ENCODE measurements around the gene SIK3. TPM values are rescaled to one million over a fixed set of nuclear protein-coding genes. Genes with fewer than 3 reads are reported as not detected.

Gene SIK3
- total RNA-seq, 1 donor from 2014 or later = 38.4 TPM

GRCh38 chr11:116876656-116877055, 221.6 kb downstream of the SIK3 start:
- Mint-ChIP-seq H3K36me3 (ENCODE audit: low read depth) (peaks cover 37% of the 10 kb centered on the region), H3K4me1 (peaks cover 6% of the 10 kb centered on the region), H3K27ac (no peak overlapping the region), H3K27me3 (no peaks in the 10 kb centered on the region), H3K9me3 (no peaks in the 10 kb centered on the region), H3K4me3 (no peak overlapping the region)
- intact Hi-C loops (cut with micrococcal nuclease) = no loop called here
- DNase-seq = no peak

DNA sequence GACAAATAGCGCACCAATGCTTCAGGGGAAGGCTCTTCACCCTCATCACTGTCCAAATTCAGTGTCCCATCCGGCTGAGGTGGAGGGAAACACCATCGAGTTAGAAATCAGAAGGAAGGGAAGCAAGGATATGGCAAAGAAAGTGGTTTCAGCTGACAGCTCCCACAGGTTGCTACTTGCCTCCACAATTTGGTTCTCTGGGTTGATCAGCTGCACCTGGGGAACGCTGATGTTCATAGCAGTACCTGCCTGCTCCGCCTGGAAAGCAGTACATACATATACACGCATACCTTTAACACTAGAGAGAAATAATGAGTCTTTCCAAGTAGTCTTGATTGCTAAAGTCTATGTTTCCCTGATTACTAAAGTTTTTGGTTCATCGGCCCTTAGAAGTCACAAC, 223.0 kb downstream of the SIK3 start:
- Mint-ChIP-seq H3K27me3 (no peaks in the 10 kb centered on the region), H3K27ac (no peak overlapping the region), H3K4me3 (no peak overlapping the region), H3K4me1 (peaks cover 11% of the 10 kb centered on the region), H3K9me3 (no peaks in the 10 kb centered on the region), H3K36me3 (ENCODE audit: low read depth) (peaks cover 46% of the 10 kb centered on the region)
- DNase-seq = no peak
- intact Hi-C loops (cut with micrococcal nuclease) = no loop called here

DNA sequence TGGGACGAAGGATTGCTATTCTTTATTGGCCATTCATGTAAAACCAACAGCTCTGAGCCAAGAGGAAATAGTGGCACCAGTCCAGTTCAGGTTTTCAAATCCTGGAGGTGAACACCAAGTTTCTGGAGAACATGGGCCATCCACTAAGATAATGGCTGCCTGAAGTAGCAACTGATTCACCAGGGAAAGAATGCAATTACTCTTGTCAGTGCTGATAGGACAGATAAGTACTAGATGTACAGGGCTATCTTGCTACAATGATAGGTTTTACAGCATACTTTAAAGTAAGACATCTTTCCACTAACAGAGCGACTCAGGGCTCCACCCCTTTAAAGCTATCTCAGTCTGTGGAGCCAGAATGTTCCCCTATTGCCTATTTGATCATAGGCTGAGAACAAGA, 224.0 kb downstream of the SIK3 start:
- DNase-seq = no peak
- H3K4me1 Mint-ChIP-seq = peaks cover 14% of the 10 kb centered on the region
- H3K27ac Mint-ChIP-seq = no peak overlapping the region
- no peaks in the 10 kb centered on the region for H3K9me3 Mint-ChIP-seq
- H3K27me3 Mint-ChIP-seq = no peaks in the 10 kb centered on the region
- peaks cover 53% of the 10 kb centered on the region for H3K36me3 Mint-ChIP-seq (ENCODE audit: low read depth)
- intact Hi-C loops (cut with micrococcal nuclease) = no loop called here
- no peak overlapping the region for H3K4me3 Mint-ChIP-seq

DNA sequence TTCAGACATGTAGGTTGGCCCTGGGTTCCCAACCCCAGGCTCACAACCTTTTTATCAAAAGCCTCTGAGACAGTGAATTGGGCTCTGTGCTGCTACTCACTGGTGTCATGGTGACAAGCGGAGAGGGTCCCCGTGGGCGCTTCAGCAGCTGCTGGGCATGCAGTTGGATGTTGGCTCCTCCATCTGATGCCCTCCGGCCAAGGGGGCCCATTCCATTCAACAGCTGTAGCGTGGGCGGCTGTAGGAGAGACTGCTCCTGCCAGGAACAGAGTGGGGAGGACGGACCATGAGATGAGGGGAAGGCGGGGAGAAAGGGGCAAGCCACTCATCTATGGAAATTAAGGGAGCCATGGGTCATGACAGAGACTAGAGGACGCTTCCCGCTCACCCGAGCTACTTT, 224.8 kb downstream of the SIK3 start:
- no peaks in the 10 kb centered on the region for H3K9me3 Mint-ChIP-seq
- no peak for DNase-seq
- H3K4me3 Mint-ChIP-seq = no peak overlapping the region
- no peak overlapping the region for H3K27ac Mint-ChIP-seq
- no peaks in the 10 kb centered on the region for H3K27me3 Mint-ChIP-seq
- intact Hi-C loops (cut with micrococcal nuclease) = no loop called here
- peaks cover 14% of the 10 kb centered on the region for H3K4me1 Mint-ChIP-seq
- H3K36me3 Mint-ChIP-seq (ENCODE audit: low read depth) = peaks cover 57% of the 10 kb centered on the region

DNA sequence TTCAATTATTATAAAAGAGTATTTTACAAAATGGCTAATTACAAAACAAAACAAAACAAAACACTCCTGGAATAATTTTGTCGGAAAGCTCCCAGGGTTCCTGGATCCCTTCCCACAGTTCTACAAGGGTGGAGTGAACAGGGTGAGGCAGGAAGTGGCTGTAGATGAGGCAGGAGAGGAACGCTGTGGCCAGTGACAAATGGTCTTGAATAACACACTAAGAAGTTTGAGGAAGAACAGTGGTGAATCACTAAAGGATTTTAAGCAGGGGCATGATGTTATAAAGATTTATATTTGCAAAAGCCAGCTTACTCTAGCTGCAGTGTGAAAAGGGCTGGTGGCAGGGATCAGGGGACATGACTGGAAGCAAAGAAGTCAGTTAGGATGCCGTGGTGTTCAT, 227.0 kb downstream of the SIK3 start:
- intact Hi-C loops (cut with micrococcal nuclease) = no loop called here
- Mint-ChIP-seq H3K27me3 (no peaks in the 10 kb centered on the region), H3K4me1 (peaks cover 14% of the 10 kb centered on the region)

GRCh38 chr11:116870054-116870453, 228.2 kb downstream of the SIK3 start:
- H3K36me3 Mint-ChIP-seq (ENCODE audit: low read depth) = peaks cover 73% of the 10 kb centered on the region
- intact Hi-C loops (cut with micrococcal nuclease) = no loop called here
- no peak overlapping the region for H3K4me3 Mint-ChIP-seq
- H3K27ac Mint-ChIP-seq = peak overlapping the region; percentile 39
- H3K27me3 Mint-ChIP-seq = no peaks in the 10 kb centered on the region
- H3K4me1 Mint-ChIP-seq = peaks cover 14% of the 10 kb centered on the region
- DNase-seq = no peak
- H3K9me3 Mint-ChIP-seq = no peaks in the 10 kb centered on the region

More for the DNA sequence above, 227.0 kb downstream of the SIK3 start:
- Mint-ChIP-seq H3K4me3 (no peak overlapping the region), H3K27ac (no peak overlapping the region), H3K9me3 (no peaks in the 10 kb centered on the region), H3K36me3 (ENCODE audit: low read depth) (peaks cover 74% of the 10 kb centered on the region)
- no peak for DNase-seq

DNA sequence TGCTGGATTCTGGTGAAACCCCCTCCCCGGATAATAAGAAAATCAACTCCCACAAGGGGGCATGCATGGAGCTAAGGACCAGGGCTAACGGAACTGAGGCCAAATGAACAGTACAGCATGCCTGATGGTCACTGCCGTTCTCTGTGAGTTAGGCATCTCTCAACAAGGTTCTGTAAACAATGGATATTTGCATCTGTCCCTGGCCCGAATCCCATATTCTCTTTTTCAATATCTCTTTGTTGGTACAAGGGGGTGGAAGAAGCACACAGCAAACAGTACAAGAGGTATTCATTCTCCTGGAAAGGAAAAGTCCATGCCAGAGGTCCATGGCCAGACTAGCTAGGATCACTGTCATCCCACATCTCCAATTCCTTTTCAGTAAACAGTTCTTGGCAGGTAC, 228.6 kb downstream of the SIK3 start:
- Mint-ChIP-seq H3K27me3 (no peaks in the 10 kb centered on the region), H3K4me1 (peaks cover 14% of the 10 kb centered on the region), H3K36me3 (ENCODE audit: low read depth) (peaks cover 72% of the 10 kb centered on the region), H3K9me3 (no peaks in the 10 kb centered on the region), H3K4me3 (no peak overlapping the region), H3K27ac (no peak overlapping the region)
- no peak for DNase-seq
- intact Hi-C loops (cut with micrococcal nuclease) = no loop called here

- intact Hi-C loops (cut with micrococcal nuclease) = no loop called here
- Mint-ChIP-seq H3K9me3 (no peaks in the 10 kb centered on the region), H3K27me3 (no peaks in the 10 kb centered on the region), H3K36me3 (ENCODE audit: low read depth) (peaks cover 69% of the 10 kb centered on the region), H3K4me1 (peaks cover 14% of the 10 kb centered on the region), H3K4me3 (no peak overlapping the region), H3K27ac (no peak overlapping the region)
- no peak for DNase-seq
Observed at GRCh38 chr11:116868066-116868465, 230.2 kb downstream of the SIK3 start.

DNA sequence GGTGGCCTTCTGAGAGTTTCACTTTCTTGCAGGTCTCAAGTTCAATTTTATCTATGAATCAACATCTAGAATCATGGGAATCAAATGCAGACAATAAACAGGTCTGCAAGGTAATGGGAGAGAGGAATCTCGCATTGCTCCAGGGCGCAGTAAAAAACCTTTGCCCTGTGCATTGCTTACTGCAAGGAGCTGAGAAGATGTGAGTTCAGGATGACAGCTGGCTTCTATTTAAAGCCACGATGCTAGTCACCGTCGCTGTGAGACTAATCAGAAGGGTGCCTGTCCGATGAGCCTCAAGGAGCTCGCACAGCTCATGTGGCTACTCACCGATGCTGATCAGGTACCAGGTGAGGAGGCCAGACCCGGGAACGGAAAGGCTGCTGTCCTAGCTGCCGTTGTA, 230.6 kb downstream of the SIK3 start:
- Mint-ChIP-seq H3K27me3 (no peaks in the 10 kb centered on the region), H3K36me3 (ENCODE audit: low read depth) (peaks cover 67% of the 10 kb centered on the region), H3K4me3 (no peak overlapping the region), H3K27ac (no peak overlapping the region), H3K9me3 (no peaks in the 10 kb centered on the region), H3K4me1 (peaks cover 14% of the 10 kb centered on the region)
- DNase-seq = no peak
- intact Hi-C loops (cut with micrococcal nuclease) = no loop called here

DNA sequence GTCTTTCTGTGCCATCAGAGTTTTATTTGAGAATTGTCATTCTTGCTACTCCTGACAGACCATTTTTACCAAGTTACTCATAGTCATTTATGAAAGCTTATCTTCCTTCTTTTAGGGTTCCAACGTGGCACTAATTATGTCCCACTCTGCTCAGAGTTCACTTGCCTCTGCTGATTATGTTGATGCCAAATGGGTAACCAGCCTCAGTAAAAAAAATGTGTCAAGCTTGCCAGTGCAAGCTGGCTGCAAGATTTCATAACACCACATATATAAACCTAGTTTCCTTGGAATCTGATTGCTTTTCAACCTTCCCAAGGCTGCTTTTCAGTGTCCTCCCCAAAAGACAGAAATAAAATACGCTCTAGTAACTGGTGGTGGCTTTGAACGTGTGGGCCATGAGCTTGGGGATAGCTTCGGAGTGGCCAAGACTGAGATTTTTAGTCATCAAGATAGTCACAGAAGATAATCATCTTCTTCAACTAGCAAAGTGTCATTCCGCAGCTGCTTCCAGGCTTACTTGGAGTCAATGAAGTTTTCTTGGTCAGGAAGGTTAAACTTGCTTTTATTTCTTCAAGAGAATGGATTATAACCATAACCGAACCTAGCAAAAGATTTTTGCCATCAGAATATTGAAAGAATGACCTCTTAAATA, 231.3 kb downstream of the SIK3 start:
- H3K4me1 Mint-ChIP-seq = peaks cover 14% of the 10 kb centered on the region
- H3K36me3 Mint-ChIP-seq (ENCODE audit: low read depth) = peaks cover 70% of the 10 kb centered on the region
- intact Hi-C loops (cut with micrococcal nuclease) = no loop called here
- no peaks in the 10 kb centered on the region for H3K9me3 Mint-ChIP-seq
- no peak overlapping the region for H3K27ac Mint-ChIP-seq
- DNase-seq = no peak
- H3K27me3 Mint-ChIP-seq = no peaks in the 10 kb centered on the region
- H3K4me3 Mint-ChIP-seq = no peak overlapping the region

DNA sequence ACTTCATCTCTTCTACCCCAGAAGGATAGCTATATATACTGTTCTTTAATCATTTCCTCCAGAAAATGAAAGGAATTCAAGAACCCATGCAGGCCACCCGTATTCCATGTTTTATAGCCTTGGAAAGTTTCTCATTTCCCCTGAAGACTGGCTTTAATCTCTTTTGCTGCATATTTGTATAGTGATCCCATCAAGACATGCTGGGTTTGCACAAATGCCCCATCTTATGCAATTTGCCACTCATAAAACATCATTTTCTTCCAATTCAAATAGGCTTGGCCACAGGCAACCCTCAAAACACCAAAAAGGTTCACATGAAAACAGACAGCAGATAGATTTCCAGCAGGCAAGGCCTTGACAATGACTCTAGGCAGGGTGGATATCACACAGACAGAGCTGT, 232.5 kb downstream of the SIK3 start:
- no peak overlapping the region for H3K27ac Mint-ChIP-seq
- no peak overlapping the region for H3K4me3 Mint-ChIP-seq
- DNase-seq = no peak
- H3K9me3 Mint-ChIP-seq = no peaks in the 10 kb centered on the region
- intact Hi-C loops (cut with micrococcal nuclease) = no loop called here
- H3K27me3 Mint-ChIP-seq = no peaks in the 10 kb centered on the region
- peaks cover 70% of the 10 kb centered on the region for H3K36me3 Mint-ChIP-seq (ENCODE audit: low read depth)
- H3K4me1 Mint-ChIP-seq = peaks cover 15% of the 10 kb centered on the region

GRCh38 chr11:116864531-116864930, 233.7 kb downstream of the SIK3 start:
- intact Hi-C loops (cut with micrococcal nuclease) = no loop called here
- DNase-seq = no peak
- H3K4me1 Mint-ChIP-seq = peaks cover 6% of the 10 kb centered on the region
- H3K4me3 Mint-ChIP-seq = no peak overlapping the region
- H3K36me3 Mint-ChIP-seq (ENCODE audit: low read depth) = peaks cover 64% of the 10 kb centered on the region
- H3K27ac Mint-ChIP-seq = no peak overlapping the region
- H3K9me3 Mint-ChIP-seq = no peaks in the 10 kb centered on the region
- no peaks in the 10 kb centered on the region for H3K27me3 Mint-ChIP-seq

GRCh38 chr11:116862951-116863350, 235.3 kb downstream of the SIK3 start:
- DNase-seq = no peak
- Mint-ChIP-seq H3K9me3 (no peaks in the 10 kb centered on the region), H3K27me3 (no peaks in the 10 kb centered on the region), H3K4me3 (no peak overlapping the region), H3K27ac (no peak overlapping the region), H3K4me1 (peaks cover 6% of the 10 kb centered on the region), H3K36me3 (ENCODE audit: low read depth) (peaks cover 70% of the 10 kb centered on the region)
- intact Hi-C loops (cut with micrococcal nuclease) = no loop called here

GRCh38 chr11:116862185-116862584, 236.0 kb downstream of the SIK3 start:
- peaks cover 6% of the 10 kb centered on the region for H3K4me1 Mint-ChIP-seq
- no peak overlapping the region for H3K27ac Mint-ChIP-seq
- H3K36me3 Mint-ChIP-seq (ENCODE audit: low read depth) = peaks cover 68% of the 10 kb centered on the region
- H3K4me3 Mint-ChIP-seq = no peak overlapping the region
- intact Hi-C loops (cut with micrococcal nuclease) = no loop called here
- DNase-seq = no peak
- no peaks in the 10 kb centered on the region for H3K9me3 Mint-ChIP-seq
- no peaks in the 10 kb centered on the region for H3K27me3 Mint-ChIP-seq

GRCh38 chr11:116861539-116861938, 236.7 kb downstream of the SIK3 start:
- Mint-ChIP-seq H3K36me3 (ENCODE audit: low read depth) (peaks cover 66% of the 10 kb centered on the region), H3K4me3 (no peak overlapping the region), H3K27ac (no peak overlapping the region), H3K9me3 (no peaks in the 10 kb centered on the region), H3K4me1 (peaks cover 7% of the 10 kb centered on the region), H3K27me3 (no peaks in the 10 kb centered on the region)
- intact Hi-C loops (cut with micrococcal nuclease) = no loop called here
- no peak for DNase-seq

Measured in activated CD4-positive, alpha-beta T cell treated with anti-CD3 and anti-CD28 coated beads, Interleukin-2, amount 10 ng/mL, durations not matched to agents 24 days and 14 days (primary cell).